Measurements from ENCODE around the gene TRAP1. TPM values are rescaled to one million over a fixed set of nuclear protein-coding genes. Genes with fewer than 3 reads are reported as not detected.

TRAP1 gene
- total RNA-seq, 1 experiment from 2014 or later: 173 TPM

- Histone ChIP-seq H3K27me3 (replicated peaks; ENCODE audit: control insufficient read depth, insufficient read depth, low read length) (no peaks in the 10 kb centered on the region), H3K36me3 (ENCODE audit: control insufficient read depth, insufficient read depth, low read length) (no peaks in the 10 kb centered on the region), H3K4me1 (peaks cover 9% of the 10 kb centered on the region; the same call in 1 of the 2 replicates), H3K4me3 (ENCODE audit: low read depth, low read length) (no peak overlapping the region), H3K9me3 (no peaks in the 10 kb centered on the region)
- peaks cover 27% of the 10 kb centered on the region for H3K4me1 Mint-ChIP-seq (ENCODE audit: low read depth, unreplicated experiment)
- H3K27ac Mint-ChIP-seq (ENCODE audit: unreplicated experiment): peak overlapping the region; percentile 13
- H3K9me3 Mint-ChIP-seq (ENCODE audit: unreplicated experiment): no peaks in the 10 kb centered on the region
- peaks cover 63% of the 10 kb centered on the region for H3K36me3 Mint-ChIP-seq (ENCODE audit: insufficient read depth, unreplicated experiment)
- intact Hi-C loops (cut with micrococcal nuclease; ENCODE audit: unreplicated experiment): no loop called here
- BruUV-seq (replicated peaks): TSS peak; percentile 5
- no peak for DNase-seq
- H3K27me3 Mint-ChIP-seq (ENCODE audit: insufficient read depth, unreplicated experiment): no peaks in the 10 kb centered on the region
- H3K4me3 Mint-ChIP-seq (ENCODE audit: unreplicated experiment): peak overlapping the region; percentile 22
- POLR2A ChIA-PET: no interaction called here
- CTCF ChIA-PET: no interaction called here
- TF ChIP-seq, protein P1, sequence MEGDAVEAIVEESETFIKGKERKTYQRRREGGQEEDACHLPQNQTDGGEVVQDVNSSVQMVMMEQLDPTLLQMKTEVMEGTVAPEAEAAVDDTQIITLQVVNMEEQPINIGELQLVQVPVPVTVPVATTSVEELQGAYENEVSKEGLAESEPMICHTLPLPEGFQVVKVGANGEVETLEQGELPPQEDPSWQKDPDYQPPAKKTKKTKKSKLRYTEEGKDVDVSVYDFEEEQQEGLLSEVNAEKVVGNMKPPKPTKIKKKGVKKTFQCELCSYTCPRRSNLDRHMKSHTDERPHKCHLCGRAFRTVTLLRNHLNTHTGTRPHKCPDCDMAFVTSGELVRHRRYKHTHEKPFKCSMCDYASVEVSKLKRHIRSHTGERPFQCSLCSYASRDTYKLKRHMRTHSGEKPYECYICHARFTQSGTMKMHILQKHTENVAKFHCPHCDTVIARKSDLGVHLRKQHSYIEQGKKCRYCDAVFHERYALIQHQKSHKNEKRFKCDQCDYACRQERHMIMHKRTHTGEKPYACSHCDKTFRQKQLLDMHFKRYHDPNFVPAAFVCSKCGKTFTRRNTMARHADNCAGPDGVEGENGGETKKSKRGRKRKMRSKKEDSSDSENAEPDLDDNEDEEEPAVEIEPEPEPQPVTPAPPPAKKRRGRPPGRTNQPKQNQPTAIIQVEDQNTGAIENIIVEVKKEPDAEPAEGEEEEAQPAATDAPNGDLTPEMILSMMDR (IDR thresholded peaks at IDR 0.05; ENCODE audit: insufficient read depth in 1 of 2, low read depth in 1 of 2, low read length in 1 of 2, severe bottlenecking in 1 of 2, unreplicated experiment in 1 of 2): no peak
Measured at GRCh38 chr16:3713587-3714242, 3.6 kb downstream of the TRAP1 start.

- H3K4me1 Mint-ChIP-seq (ENCODE audit: low read depth, unreplicated experiment): peaks cover 27% of the 10 kb centered on the region
- no peak overlapping the region for H3K4me3 ChIP-seq (ENCODE audit: low read depth, low read length)
- no peak for DNase-seq
- H3K27me3 ChIP-seq (replicated peaks; ENCODE audit: control insufficient read depth, insufficient read depth, low read length): no peaks in the 10 kb centered on the region
- no peaks in the 10 kb centered on the region for H3K9me3 Mint-ChIP-seq (ENCODE audit: unreplicated experiment)
- POLR2A ChIA-PET: no interaction called here
- intact Hi-C loops (cut with micrococcal nuclease; ENCODE audit: unreplicated experiment): no loop called here
- H3K9me3 ChIP-seq: no peaks in the 10 kb centered on the region
- peaks cover 7% of the 10 kb centered on the region; the same call in 1 of the 2 replicates for H3K4me1 ChIP-seq
- no TSS peak for BruUV-seq (replicated peaks)
- TF ChIP-seq, protein P1 (IDR thresholded peaks at IDR 0.05; ENCODE audit: insufficient read depth in 1 of 2, low read depth in 1 of 2, low read length in 1 of 2, severe bottlenecking in 1 of 2, unreplicated experiment in 1 of 2): no peak
- H3K27ac Mint-ChIP-seq (ENCODE audit: unreplicated experiment): peak overlapping the region; percentile 58
- peaks cover 63% of the 10 kb centered on the region for H3K36me3 Mint-ChIP-seq (ENCODE audit: insufficient read depth, unreplicated experiment)
- no peaks in the 10 kb centered on the region for H3K27me3 Mint-ChIP-seq (ENCODE audit: insufficient read depth, unreplicated experiment)
- no peak overlapping the region for H3K4me3 Mint-ChIP-seq (ENCODE audit: unreplicated experiment)
- CTCF ChIA-PET: no interaction called here
- H3K36me3 ChIP-seq (ENCODE audit: control insufficient read depth, insufficient read depth, low read length): no peaks in the 10 kb centered on the region
Measured at GRCh38 chr16:3712861-3713372, 4.4 kb downstream of the TRAP1 start.

- no TSS peak for BruUV-seq (replicated peaks)
- H3K27me3 ChIP-seq (replicated peaks; ENCODE audit: control insufficient read depth, insufficient read depth, low read length): no peaks in the 10 kb centered on the region
- H3K9me3 Mint-ChIP-seq (ENCODE audit: unreplicated experiment): no peaks in the 10 kb centered on the region
- ChIA-PET CTCF (interaction anchor here (0.6 kb wide), 1 partner anchor 10 kb away, joined by 3 read pairs; no protein-coding TSS in a partner anchor), POLR2A (no interaction called here)
- no peaks in the 10 kb centered on the region for H3K36me3 ChIP-seq (ENCODE audit: control insufficient read depth, insufficient read depth, low read length)
- H3K9me3 ChIP-seq: no peaks in the 10 kb centered on the region
- intact Hi-C loops (cut with micrococcal nuclease; ENCODE audit: unreplicated experiment): no loop called here
- no peaks in the 10 kb centered on the region for H3K4me1 ChIP-seq
- H3K27ac Mint-ChIP-seq (ENCODE audit: unreplicated experiment): no peak overlapping the region
- TF ChIP-seq, protein P1 (IDR thresholded peaks at IDR 0.05; ENCODE audit: insufficient read depth in 1 of 2, low read depth in 1 of 2, low read length in 1 of 2, severe bottlenecking in 1 of 2, unreplicated experiment in 1 of 2): no peak
- no peak overlapping the region for H3K4me3 ChIP-seq (ENCODE audit: low read depth, low read length)
- no peak overlapping the region for H3K4me3 Mint-ChIP-seq (ENCODE audit: unreplicated experiment)
- no peaks in the 10 kb centered on the region for H3K27me3 Mint-ChIP-seq (ENCODE audit: insufficient read depth, unreplicated experiment)
- no peak for DNase-seq
- H3K36me3 Mint-ChIP-seq (ENCODE audit: insufficient read depth, unreplicated experiment): peaks cover 47% of the 10 kb centered on the region
- H3K4me1 Mint-ChIP-seq (ENCODE audit: low read depth, unreplicated experiment): no peaks in the 10 kb centered on the region
Measured at GRCh38 chr16:3706253-3707012, 10.9 kb downstream of the TRAP1 start.
